NT2/D1 (cell line): ENCODE results near the gene MAP3K10.

ENCODE experiments used
- SUZ12 ChIP-seq: IDR thresholded peaks from 2 replicates; pipeline ENCODE4 v1.6.1; 2011; ENCODE audit not compliant: insufficient read length, insufficient read depth; ENCODE audit errors: extremely low read depth
- YY1 ChIP-seq: IDR thresholded peaks from 2 replicates; pipeline ENCODE4 v1.6.1; 2011; ENCODE audit not compliant: insufficient read length, insufficient read depth

GRCh38 chr19:40213251-40213829 is 22.1 kb downstream of the MAP3K10 start:
- TF ChIP-seq YY1 = no peak
- no peak for TF ChIP-seq SUZ12
